Measurements from ENCODE around the gene GFOD1. TPM values are rescaled to one million over a fixed set of nuclear protein-coding genes. Genes with fewer than 3 reads are reported as not detected.

GFOD1 gene
- total RNA-seq, 1 donor from 2014 or later: 20.2 TPM

- no peak for ATAC-seq
- no peaks in the 10 kb centered on the region for H3K9me3 ChIP-seq
Measured at GRCh38 chr6:13427316-13427715, 60.1 kb downstream of the GFOD1 start.

GRCh38 chr6:13425943-13426931 is 61.2 kb downstream of the GFOD1 start:
- no peaks in the 10 kb centered on the region for H3K36me3 ChIP-seq
- DNase-seq: no peak
- intact Hi-C loops (cut with DNase I): no loop called here
- H3K27me3 ChIP-seq (ENCODE audit: low read depth): no peaks in the 10 kb centered on the region
- ATAC-seq: no peak
- H3K27ac ChIP-seq: peak overlapping the region; percentile 73
- no peak overlapping the region for H3K4me3 ChIP-seq
- H3K9me3 ChIP-seq: no peaks in the 10 kb centered on the region
- peaks cover 82% of the 10 kb centered on the region for H3K4me1 ChIP-seq
- TF ChIP-seq CTCF (IDR thresholded peaks at IDR 0.05): no peak

More at GRCh38 chr6:13427316-13427715, 60.1 kb downstream of the GFOD1 start:
- peaks cover 79% of the 10 kb centered on the region for H3K4me1 ChIP-seq
- DNase-seq: no peak
- H3K27ac ChIP-seq: peak overlapping the region; percentile 24
- no peaks in the 10 kb centered on the region for H3K36me3 ChIP-seq
- H3K27me3 ChIP-seq (ENCODE audit: low read depth): no peaks in the 10 kb centered on the region
- intact Hi-C loops (cut with DNase I): no loop called here
- no peak overlapping the region for H3K4me3 ChIP-seq
- TF ChIP-seq CTCF (IDR thresholded peaks at IDR 0.05): no peak

- DNase-seq (no peak), ATAC-seq (peak; percentile 32 to 36)
- no peaks in the 10 kb centered on the region for H3K36me3 ChIP-seq
- intact Hi-C loops (cut with DNase I): no loop called here
- H3K9me3 ChIP-seq: no peaks in the 10 kb centered on the region
- H3K27ac ChIP-seq: peak overlapping the region; percentile 73
- no peaks in the 10 kb centered on the region for H3K27me3 ChIP-seq (ENCODE audit: low read depth)
- no peak overlapping the region for H3K4me3 ChIP-seq
- H3K4me1 ChIP-seq: peaks cover 90% of the 10 kb centered on the region
- TF ChIP-seq CTCF (IDR thresholded peaks at IDR 0.05): no peak
Measured at GRCh38 chr6:13425270-13425873, 62.0 kb downstream of the GFOD1 start.

DNA sequence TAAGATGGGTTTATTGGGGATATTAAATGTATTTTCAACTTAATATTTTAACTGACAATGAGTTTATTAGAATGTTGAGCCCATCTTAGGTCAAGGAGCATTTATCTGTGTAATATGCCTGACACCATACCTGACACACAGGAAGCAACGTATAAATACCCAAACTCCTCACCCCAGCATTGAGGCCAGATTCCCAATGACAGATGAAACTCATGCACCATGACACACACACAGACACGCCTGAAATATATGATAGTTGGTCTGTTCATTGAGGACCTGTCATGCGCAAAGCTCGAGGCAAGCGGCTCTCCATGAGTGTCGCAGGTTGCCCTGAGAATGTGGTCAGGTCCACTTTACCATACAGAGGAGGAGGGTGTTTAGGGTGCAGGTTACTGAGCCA is 64.1 kb downstream of the GFOD1 start:
- no peak for TF ChIP-seq CTCF (IDR thresholded peaks at IDR 0.05)
- peak overlapping the region; percentile 73 for H3K27ac ChIP-seq
- ATAC-seq: no peak
- no peak overlapping the region for H3K4me3 ChIP-seq
- peaks cover 95% of the 10 kb centered on the region for H3K4me1 ChIP-seq
- intact Hi-C loops (cut with DNase I): no loop called here
- DNase-seq: no peak
- H3K9me3 ChIP-seq: no peaks in the 10 kb centered on the region
- no peaks in the 10 kb centered on the region for H3K36me3 ChIP-seq
- no peaks in the 10 kb centered on the region for H3K27me3 ChIP-seq (ENCODE audit: low read depth)

DNA sequence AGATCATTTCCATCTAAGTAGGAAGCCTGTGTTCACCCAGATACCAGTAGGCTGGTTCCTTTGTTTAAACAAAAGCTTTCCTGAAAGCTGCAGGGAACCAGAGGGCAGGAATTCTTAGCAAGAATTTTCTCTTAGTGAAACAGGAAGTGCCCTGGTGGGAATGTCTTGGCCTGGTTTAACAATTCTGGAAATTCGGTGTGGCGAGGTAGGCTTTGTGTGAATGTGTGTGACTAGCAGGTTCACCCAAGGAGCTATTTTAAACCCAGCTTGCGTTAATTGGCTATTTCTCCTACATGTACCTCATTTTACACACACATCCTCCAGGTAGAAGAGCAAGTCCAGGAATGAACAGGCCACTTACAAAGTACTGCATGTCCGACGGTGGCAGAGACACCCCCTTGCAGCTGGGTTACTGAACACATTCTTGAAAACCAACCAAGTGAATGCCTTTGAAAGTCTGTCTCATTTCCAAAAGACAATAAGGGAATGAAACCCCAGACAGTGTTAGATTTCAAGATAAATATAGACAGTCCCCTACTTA is 64.6 kb downstream of the GFOD1 start:
- no peak overlapping the region for H3K4me3 ChIP-seq
- H3K27me3 ChIP-seq (ENCODE audit: low read depth): no peaks in the 10 kb centered on the region
- ATAC-seq (peak in 1 of 2 donors; percentile 55), DNase-seq (no peak)
- H3K4me1 ChIP-seq: peaks cover 95% of the 10 kb centered on the region
- no peaks in the 10 kb centered on the region for H3K36me3 ChIP-seq
- H3K27ac ChIP-seq: peak overlapping the region; percentile 73
- intact Hi-C loops (cut with DNase I): no loop called here
- H3K9me3 ChIP-seq: no peaks in the 10 kb centered on the region
- TF ChIP-seq CTCF (IDR thresholded peaks at IDR 0.05): no peak

Measured in lower lobe of right lung (tissue), 2 donors.